B cell (primary cell): Measurements from ENCODE around the gene CYP1A1. TPM values are rescaled to one million over a fixed set of nuclear protein-coding genes. Genes with fewer than 3 reads are reported as not detected.
"Not testable (repeated sequence)": the region's sequence is repeated elsewhere in the genome, so short reads cannot be mapped to it uniquely, and the experiment has no call there.

Experiments
- ATAC-seq: fragments of 200-7000 bp; cut with Tn5 transposase; one replicate; pipeline ENCODE4 v1.10.0; 2021; ENCODE audit warnings: low read depth, mild to moderate bottlenecking, moderate number of reproducible peaks, moderate library complexity
- CTCF ChIA-PET: fragments of 350-600 bp; sonication (Branson Sonifier 250); formaldehyde crosslinking; loops from one replicate; lab custom pipeline; 2021; ENCODE audit warnings: antibody characterized with exemption, inconsistent platforms; lab: Charles Lee
- POLR2A ChIA-PET: fragments of 350-600 bp; sonication (Branson Sonifier 250); formaldehyde crosslinking; loops from one replicate; lab custom pipeline; 2021; ENCODE audit warnings: antibody characterized with exemption; lab: Charles Lee
- DNase-seq: peaks from one replicate; pipeline ENCODE4 v3.0.0; 2013
- H2AFZ ChIP-seq: 2 replicates; pipeline ENCODE4 v1.6.1; 2012; ENCODE audit warnings: mild to moderate bottlenecking, low read depth, low read length; ENCODE audit not compliant: insufficient read depth, poor library complexity, severe bottlenecking
- H3K27ac ChIP-seq, 2 donors: 1 replicate in 1 of 2; 2 replicates in 1 of 2; pipeline ENCODE4 v1.5.1; 2012 to 2013; ENCODE audit warnings: low read length in 2 of 2, mild to moderate bottlenecking in 2 of 2, moderate library complexity in 1 of 2
- H3K27me3 ChIP-seq, 4 experiments: fragments of 200-600 bp in 1 of 4; sonication (generic) in 1 of 4; replicated peaks in 1 of 4; 1 replicate in 2 of 4; 2 replicates in 2 of 4; pipeline versions ENCODE4 v1.6.1 to v1.7.0; 2013 to 2016; ENCODE audit warnings: low read length in 3 of 4, mild to moderate bottlenecking in 2 of 4, mixed read lengths in 1 of 4, moderate library complexity in 1 of 4; ENCODE audit not compliant: insufficient read depth in 4 of 4, control insufficient read depth in 3 of 4; ENCODE audit errors: control extremely low read depth in 1 of 4
- H3K36me3 ChIP-seq, 2 experiments: replicated peaks in 1 of 2; 1 replicate in 1 of 2; 2 replicates in 1 of 2; pipeline versions ENCODE4 v1.6.1 to v1.7.1; 2013; ENCODE audit warnings: low read length in 1 of 2; ENCODE audit not compliant: insufficient read depth in 2 of 2, control insufficient read depth in 1 of 2; ENCODE audit errors: control extremely low read depth in 1 of 2, extremely low read depth in 1 of 2
- H3K4me1 ChIP-seq, 2 donors: fragments of 200-600 bp in 1 of 2; sonication (generic) in 1 of 2; 1 replicate in 1 of 2; 2 replicates in 1 of 2; pipeline versions ENCODE4 v1.5.1 to v1.6.1; 2013 to 2017; ENCODE audit warnings: low read length in 2 of 2; ENCODE audit not compliant: control insufficient read depth in 2 of 2, insufficient read depth in 2 of 2
- H3K4me2 ChIP-seq: replicated peaks from 2 replicates; pipeline ENCODE3; 2012; ENCODE audit warnings: mild to moderate bottlenecking, low read depth, low read length; ENCODE audit not compliant: poor library complexity, severe bottlenecking
- H3K4me3 ChIP-seq, 5 experiments: fragments of 200-600 bp in 1 of 5; sonication (generic) in 1 of 5; 1 replicate in 3 of 5; 2 replicates in 2 of 5; pipeline versions ENCODE4 v1.5.1 to v1.7.0; 2011 to 2016; ENCODE audit warnings: low read length in 4 of 5, mild to moderate bottlenecking in 4 of 5, low read depth in 2 of 5, control low read depth in 1 of 5, moderate library complexity in 1 of 5; ENCODE audit not compliant: insufficient read depth in 1 of 5; ENCODE audit errors: control extremely low read depth in 1 of 5, extremely low read depth in 1 of 5
- H3K79me2 ChIP-seq: fragments of 200-600 bp; sonication (generic); one replicate; pipeline ENCODE4 v1.6.0; 2016; ENCODE audit warnings: low read length; ENCODE audit not compliant: control insufficient read depth, insufficient read depth
- H3K9ac ChIP-seq: fragments of 200-600 bp; sonication (generic); 2 replicates; pipeline ENCODE4 v1.6.1; 2017; ENCODE audit warnings: mild to moderate bottlenecking, low read length, moderate library complexity
- H3K9me3 ChIP-seq, 3 donors: one replicate each; pipeline versions ENCODE4 v1.6.1 to v1.7.1; 2013; ENCODE audit warnings: low read length in 2 of 3; ENCODE audit not compliant: control insufficient read depth in 2 of 3, insufficient read depth in 1 of 3; ENCODE audit errors: control extremely low read depth in 1 of 3
- H4K20me1 ChIP-seq: 2 replicates; pipeline ENCODE4 v1.6.0; 2012; ENCODE audit warnings: mild to moderate bottlenecking, low read length; ENCODE audit not compliant: insufficient read depth, control insufficient read depth, poor library complexity, severe bottlenecking
- H3K27ac Mint-ChIP-seq: one replicate; pipeline ENCODE4 v1.8.0; 2021; ENCODE audit warnings: mixed read lengths
- H3K27me3 Mint-ChIP-seq: one replicate; pipeline ENCODE4 v1.8.0; 2021; ENCODE audit warnings: mixed read lengths
- H3K4me1 Mint-ChIP-seq: one replicate; pipeline ENCODE4 v1.8.0; 2021; ENCODE audit warnings: mixed read lengths
- H3K4me3 Mint-ChIP-seq: one replicate; pipeline ENCODE4 v1.8.0; 2021; ENCODE audit warnings: mixed read lengths
- H3K9me3 Mint-ChIP-seq: one replicate; pipeline ENCODE4 v1.8.0; 2022; ENCODE audit warnings: mixed read lengths; ENCODE audit not compliant: insufficient read depth
- CTCF ChIP-seq: fragments of 200-600 bp; IDR thresholded peaks from one replicate; pipeline ENCODE4 v1.8.0; 2022; ENCODE audit warnings: antibody characterized with exemption, mild to moderate bottlenecking
- EZH2 ChIP-seq: IDR thresholded peaks from 2 replicates; pipeline ENCODE4 v1.6.1; 2012; ENCODE audit warnings: borderline replicate concordance, low read depth, mild to moderate bottlenecking, moderate library complexity, low read length; ENCODE audit not compliant: insufficient read depth, poor library complexity, severe bottlenecking
- WGBS: methylation state at CpG from one replicate; pipeline ENCODE4 v1.1.5; 2013; ENCODE audit warnings: missing lambda C conversion rate; ENCODE audit not compliant: insufficient coverage; 5-methylcytosine and 5-hydroxymethylcytosine counted together
- intact Hi-C: fragments of 100-400 bp; cut with micrococcal nuclease; formaldehyde crosslinking; loops from one replicate; pipeline ENCODE4 v1.10.0; 2022
- polyA plus RNA-seq: library from polyadenylated mRNA; depleted of rRNA; stranded (reverse); fragments of >200 nt; gene quantifications from 2 replicates; pipeline ENCODE4 v1.2.3, GENCODE V29; 2012
- total RNA-seq, 2 donors: library from RNA; stranded (reverse); fragments of 120-200 nt in 1 of 2; gene quantifications; 1 replicate in 1 of 2; 2 replicates in 1 of 2; pipeline versions ENCODE4 v1.2.3 to v1.2.4, GENCODE V29; 2013 to 2022

Gene CYP1A1
- total and polyA plus RNA-seq, 2 donors (not counting 1 experiment from before 2014, with no cell fraction given), result 0.24 TPM; not detected in 1

GRCh38 chr15:74728699-74729098 lies 3.4 kb upstream of the CYP1A1 start:
- Histone ChIP-seq H3K4me1 (peaks cover 14 to 16% of the 10 kb centered on the region in 2 donors), H3K27me3 (peaks cover 0 to 59% (median 26%) of the 10 kb centered on the region in 4 experiments), H3K9me3 (peaks cover 0 to 26% (median 0%) of the 10 kb centered on the region in 3 donors)
- H3K9me3 Mint-ChIP-seq, POLR2A ChIA-PET, ATAC-seq, H3K79me2 ChIP-seq, H3K4me2 ChIP-seq, H3K36me3 ChIP-seq, H3K4me3 Mint-ChIP-seq, H3K27ac Mint-ChIP-seq, H2AFZ ChIP-seq, H3K9ac ChIP-seq, intact Hi-C loops, H3K27ac ChIP-seq, DNase-seq, H4K20me1 ChIP-seq, H3K4me3 ChIP-seq, CTCF ChIA-PET: not testable (repeated sequence)
- Mint-ChIP-seq H3K27me3 (peaks cover 58% of the 10 kb centered on the region), H3K4me1 (peaks cover 15% of the 10 kb centered on the region)
- 90% methylated on average over 14 of the region's 30 CpGs for WGBS

GRCh38 chr15:74727727-74728126 lies 2.4 kb upstream of the CYP1A1 start:
- H3K4me3 ChIP-seq, result no peak overlapping the region
- ChIA-PET CTCF (no interaction called here), POLR2A (no interaction called here)
- H3K27ac ChIP-seq, result no peak overlapping the region
- H3K4me3 Mint-ChIP-seq, result no peak overlapping the region
- H3K4me2 ChIP-seq, result no peak overlapping the region
- H4K20me1 ChIP-seq, result no peaks in the 10 kb centered on the region
- H3K9ac ChIP-seq, result no peak overlapping the region
- peaks cover 0 to 21% (median 0%) of the 10 kb centered on the region in 3 donors for H3K9me3 ChIP-seq
- peaks cover 0 to 53% (median 26%) of the 10 kb centered on the region in 4 experiments for H3K27me3 ChIP-seq
- no peak for TF ChIP-seq EZH2
- TF ChIP-seq CTCF, result no peak
- WGBS, result 87% methylated on average over 6 of the region's 7 CpGs
- no peak for DNase-seq
- H3K27ac Mint-ChIP-seq, result no peak overlapping the region
- no peaks in the 10 kb centered on the region for H3K79me2 ChIP-seq
- H3K27me3 Mint-ChIP-seq, result peaks cover 63% of the 10 kb centered on the region
- no peak overlapping the region for H2AFZ ChIP-seq
- no peaks in the 10 kb centered on the region for H3K9me3 Mint-ChIP-seq
- peaks cover 14 to 16% of the 10 kb centered on the region in 2 donors for H3K4me1 ChIP-seq
- intact Hi-C loops, result no loop called here
- H3K4me1 Mint-ChIP-seq, result peaks cover 15% of the 10 kb centered on the region
- no peak for ATAC-seq
- no peaks in the 10 kb centered on the region for H3K36me3 ChIP-seq
